GM21825 (cell line): ENCODE measurements around the gene NCOA1.
"Not testable (repeated sequence)": the region's sequence is repeated elsewhere in the genome, so short reads cannot be mapped to it uniquely, and the experiment has no call there.

Experiments
- ATAC-seq: cut with Tn5 transposase; IDR thresholded peaks from one replicate; pipeline ENCODE4 v1.9.1; 2021; ENCODE audit warnings: mild to moderate bottlenecking, moderate library complexity; ENCODE audit not compliant: unreplicated experiment

The NCOA1 gene

DNA sequence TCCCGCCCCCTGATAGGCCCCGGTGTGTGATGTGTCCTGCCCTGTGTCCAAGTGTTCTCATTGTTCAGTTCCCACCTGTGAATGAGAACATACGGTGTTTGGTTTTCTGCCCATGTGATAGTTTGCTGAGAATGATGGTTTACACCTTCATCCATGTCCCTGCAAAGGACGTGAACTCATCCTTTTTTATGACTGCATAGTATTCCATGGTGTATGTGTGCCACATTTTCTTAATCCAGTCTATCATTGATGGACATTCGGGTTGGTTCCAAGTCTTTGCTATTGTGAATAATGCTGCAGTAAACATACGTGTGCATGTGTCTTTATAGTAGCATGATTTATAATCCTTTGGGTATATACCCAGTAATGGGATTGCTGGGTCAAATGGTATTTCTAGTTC lies 40.6 kb downstream of the NCOA1 start:
- ATAC-seq, result not testable (repeated sequence)

DNA sequence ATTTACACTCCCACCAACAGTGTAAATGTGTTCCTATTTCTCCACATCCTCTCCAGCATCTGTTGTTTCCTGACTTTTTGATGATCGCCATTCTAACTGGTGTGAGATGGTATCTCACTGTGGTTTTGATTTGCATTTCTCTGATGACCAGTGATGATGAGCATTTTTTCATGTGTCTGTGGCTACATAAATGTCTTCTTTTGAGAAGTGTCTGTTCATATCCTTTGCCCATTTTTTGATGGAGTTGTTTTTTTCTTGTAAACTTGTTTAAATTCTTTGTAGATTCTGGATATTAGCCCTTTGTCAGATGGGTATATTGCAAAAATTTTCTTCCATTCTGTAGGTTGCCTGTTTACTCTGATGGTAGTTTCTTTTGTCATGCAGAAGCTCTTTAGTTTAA lies 41.0 kb downstream of the NCOA1 start:
- not testable (repeated sequence) for ATAC-seq

- not testable (repeated sequence) for ATAC-seq
Observed at GRCh38 chr2:24533574-24533973, 42.5 kb downstream of the NCOA1 start.

DNA sequence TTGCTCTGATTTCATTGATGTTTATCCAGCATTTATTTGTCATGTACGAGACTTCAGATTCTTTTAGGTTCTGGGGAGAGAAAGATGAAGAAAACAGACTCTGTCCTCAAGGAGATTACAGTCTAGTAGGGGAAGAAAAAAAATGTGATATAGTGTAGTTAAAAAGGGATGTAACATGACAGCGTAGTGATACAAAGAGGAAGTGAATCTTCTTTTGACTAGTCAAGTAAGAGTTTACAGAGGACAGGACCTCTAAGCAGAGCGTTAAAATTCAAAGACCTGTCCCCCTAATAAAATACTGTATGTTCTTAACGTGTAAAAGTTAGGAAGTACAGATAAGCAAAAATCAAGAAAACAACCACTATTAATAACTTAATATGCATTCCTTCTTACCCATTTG lies 47.7 kb downstream of the NCOA1 start:
- ATAC-seq, result no peak

GRCh38 chr2:24539258-24539657 lies 48.2 kb downstream of the NCOA1 start:
- ATAC-seq, result no peak

- ATAC-seq, result no peak
Observed at GRCh38 chr2:24540011-24540477, 49.0 kb downstream of the NCOA1 start.

DNA sequence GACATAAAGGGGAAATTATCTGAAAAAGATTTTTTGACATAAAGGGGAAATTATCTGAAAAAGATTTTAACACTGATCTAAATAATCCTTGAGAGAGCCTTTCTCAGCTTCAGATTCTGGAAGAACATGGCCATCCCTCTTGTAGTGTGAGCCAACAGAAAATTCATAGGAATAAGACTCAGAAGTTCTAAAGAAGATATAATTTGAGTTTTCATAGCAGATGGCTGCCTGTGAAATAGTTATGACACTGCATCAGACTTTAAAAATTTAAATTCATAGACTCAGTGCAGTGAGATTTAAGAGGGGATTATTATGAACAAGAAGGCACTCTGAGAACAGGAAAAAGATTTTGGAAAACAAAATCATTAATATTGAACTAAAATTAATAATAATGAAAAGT lies 50.6 kb downstream of the NCOA1 start:
- no peak for ATAC-seq

GRCh38 chr2:24542269-24542872 lies 51.3 kb downstream of the NCOA1 start:
- no peak for ATAC-seq

GRCh38 chr2:24543252-24543651 lies 52.2 kb downstream of the NCOA1 start:
- ATAC-seq, result no peak

DNA sequence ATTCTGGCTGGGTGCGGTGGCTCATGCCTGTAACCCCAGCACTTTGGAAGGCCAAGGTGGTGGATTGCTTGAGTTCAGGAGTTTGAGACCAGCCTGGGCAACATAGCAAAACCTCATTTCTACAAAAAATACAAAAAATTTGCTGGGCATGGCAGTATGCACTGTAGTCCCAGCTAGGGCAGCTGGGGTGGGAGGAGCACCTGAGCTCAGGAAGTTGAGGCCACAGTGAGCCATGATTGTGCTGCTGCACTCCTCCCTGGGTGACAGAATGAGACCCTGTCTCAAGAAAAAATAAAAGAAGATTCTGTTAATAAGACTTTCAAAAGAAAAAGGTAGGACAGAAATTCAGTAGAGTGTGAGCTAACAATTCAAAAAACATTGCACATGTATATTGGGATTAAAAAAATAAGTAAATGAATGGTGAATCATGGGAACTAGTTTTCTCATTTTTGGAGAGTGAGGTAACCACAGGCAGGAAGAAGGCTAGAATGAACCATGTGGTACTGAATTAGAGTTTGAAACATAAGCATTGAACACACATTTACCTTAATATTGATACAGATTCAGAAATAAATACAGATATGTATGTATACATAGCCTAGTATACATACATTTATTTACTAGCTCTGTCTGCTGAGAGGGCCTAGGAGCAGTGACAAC lies 53.5 kb downstream of the NCOA1 start:
- no peak for ATAC-seq

GRCh38 chr2:24546669-24547068 lies 55.6 kb downstream of the NCOA1 start:
- no peak for ATAC-seq

GRCh38 chr2:24548058-24548457 lies 57.0 kb downstream of the NCOA1 start:
- ATAC-seq, result no peak

- not testable (repeated sequence) for ATAC-seq
Observed at GRCh38 chr2:24550301-24550700, 59.2 kb downstream of the NCOA1 start.

DNA sequence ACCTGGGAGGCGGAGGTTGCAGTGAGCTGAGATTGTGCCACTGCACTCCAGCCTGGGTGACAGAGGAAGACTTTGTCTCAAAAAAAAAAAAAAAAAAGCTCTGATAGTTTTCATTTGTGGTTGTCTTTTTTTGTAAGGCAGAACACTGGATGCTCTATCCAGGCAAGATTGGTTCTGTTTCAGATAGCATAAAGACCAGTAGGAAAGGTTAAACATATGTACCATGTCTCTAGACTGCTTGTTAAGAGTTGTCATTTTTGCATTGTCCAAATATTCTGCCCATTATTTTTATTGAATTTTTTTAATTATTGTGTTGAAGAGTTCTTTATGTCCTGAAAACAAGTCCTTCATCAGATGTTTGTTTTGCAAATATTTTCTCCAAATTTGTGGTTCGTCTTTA lies 60.0 kb downstream of the NCOA1 start:
- no peak for ATAC-seq

DNA sequence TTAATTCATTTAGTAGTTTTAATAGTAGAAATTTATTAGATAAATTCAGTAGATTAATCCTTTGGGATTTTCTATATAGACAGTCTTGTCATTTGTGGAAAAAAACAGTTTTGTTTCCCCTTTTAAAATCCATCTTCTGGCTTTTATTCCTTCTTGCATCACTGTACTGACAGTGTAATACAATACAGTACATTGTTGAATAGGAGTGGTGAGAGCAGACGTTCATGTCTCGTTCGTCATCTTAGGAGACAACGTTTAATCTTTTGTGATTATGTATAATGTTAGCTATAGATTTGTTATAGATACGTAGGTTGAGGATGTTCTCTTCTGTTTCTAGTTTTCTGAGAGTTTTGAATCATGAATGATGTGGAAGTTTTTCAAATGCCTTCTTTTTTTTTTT lies 61.8 kb downstream of the NCOA1 start:
- ATAC-seq, result no peak

DNA sequence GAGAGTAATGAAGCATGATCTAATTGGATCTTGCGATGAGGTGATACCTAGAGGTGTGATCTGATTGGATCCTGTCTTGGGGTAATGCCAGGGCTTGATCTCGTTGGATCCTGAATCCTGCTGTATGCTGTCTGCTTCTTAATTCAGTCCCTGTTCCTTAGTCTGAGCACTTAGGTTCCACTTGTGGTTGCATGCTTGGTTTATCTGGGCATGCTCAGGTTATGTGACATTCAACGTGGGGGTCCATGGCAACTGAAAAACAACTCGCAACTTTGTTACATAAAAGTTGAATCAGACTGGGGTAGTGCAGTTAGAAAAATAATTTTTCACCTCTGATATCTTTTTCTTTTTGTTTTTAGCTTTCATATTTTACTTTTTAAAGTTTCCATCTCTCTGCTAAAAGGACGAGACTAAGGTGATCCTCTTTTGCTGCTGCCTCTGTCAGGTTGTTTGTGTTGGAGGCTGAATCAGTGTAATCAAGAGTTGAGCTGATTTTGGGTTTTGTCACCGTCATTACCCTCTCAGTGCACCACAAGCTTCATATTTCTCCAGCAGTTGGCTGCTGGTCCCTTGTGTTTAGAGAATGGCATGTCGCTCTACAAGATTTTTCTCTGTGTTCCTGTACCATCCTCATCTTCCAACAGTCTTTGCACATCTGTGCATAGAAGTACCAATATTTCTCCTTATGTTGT lies 67.9 kb downstream of the NCOA1 start:
- ATAC-seq, result no peak

DNA sequence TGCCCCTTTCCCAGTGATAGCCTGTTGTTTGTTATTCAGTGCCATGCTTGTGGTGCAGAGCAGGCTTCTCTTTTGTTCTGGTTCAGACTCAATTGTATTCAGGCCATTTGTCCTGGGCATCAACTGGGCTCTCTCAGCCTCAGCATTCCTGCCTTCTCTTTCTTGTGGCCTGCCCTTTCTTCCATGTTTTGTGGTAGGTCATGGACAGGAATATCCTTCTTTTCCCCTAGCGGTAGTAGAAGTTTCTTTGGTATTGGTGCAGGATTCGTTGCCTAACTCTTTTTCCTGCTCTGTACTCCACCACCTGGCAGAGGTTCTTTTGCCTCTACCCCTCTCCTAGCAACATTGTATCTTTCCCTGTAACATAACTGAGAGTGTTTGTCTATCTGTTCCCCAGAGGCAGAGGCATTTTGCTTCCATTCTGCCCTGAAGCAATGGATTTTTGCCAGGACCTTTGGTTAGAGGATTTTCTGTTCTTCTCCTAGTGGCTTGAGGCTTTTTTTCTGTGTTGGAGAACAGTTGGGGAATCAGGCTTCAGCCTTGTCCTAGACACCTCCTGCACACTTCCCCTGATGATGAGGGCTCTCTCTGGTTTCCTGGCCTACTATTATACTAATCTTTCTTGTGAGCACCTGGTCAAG lies 68.5 kb downstream of the NCOA1 start:
- no peak for ATAC-seq

GRCh38 chr2:24565537-24565936 lies 74.5 kb downstream of the NCOA1 start:
- ATAC-seq, result no peak

DNA sequence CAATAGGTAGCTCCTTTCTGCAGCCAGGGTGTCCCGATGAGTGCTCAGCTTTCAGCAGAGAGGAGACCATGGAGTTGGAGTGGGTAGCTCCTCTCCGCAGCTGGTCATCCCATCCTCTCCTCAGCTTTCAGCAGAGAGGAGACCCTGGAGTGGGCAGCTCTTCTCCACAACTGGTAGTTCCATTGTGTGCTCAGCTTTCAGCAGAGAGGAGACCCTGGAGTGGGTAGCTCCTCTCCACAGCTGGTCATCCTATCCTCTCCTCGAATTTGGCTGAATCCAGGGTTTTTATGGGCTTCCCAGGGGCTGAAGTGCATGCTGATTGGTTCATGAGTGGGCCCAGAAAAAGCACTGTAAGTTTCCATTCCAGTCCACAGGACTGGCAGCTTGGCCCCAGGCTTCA lies 75.2 kb downstream of the NCOA1 start:
- no peak for ATAC-seq

DNA sequence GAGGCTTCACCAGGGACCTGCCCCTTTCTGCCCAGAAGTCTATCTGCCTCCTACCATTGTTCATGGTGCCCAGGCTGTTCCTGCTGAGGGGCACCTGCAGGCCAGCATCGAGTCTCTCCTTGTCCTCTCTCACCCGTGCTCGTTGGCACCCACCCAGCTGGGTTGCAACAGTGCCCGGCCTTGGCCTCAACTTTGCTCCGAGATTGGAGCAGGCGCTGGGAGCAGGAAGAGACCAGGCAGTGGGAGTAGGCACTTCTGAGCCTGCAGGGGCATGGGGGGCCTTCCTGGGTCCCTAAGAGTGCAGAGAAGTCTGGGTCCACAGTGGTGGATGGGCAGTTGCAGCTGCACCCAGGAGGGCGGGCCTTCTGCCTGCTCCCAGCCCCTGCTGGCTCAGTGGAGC lies 75.6 kb downstream of the NCOA1 start:
- no peak for ATAC-seq

GRCh38 chr2:24568551-24568950 lies 77.5 kb downstream of the NCOA1 start:
- no peak for ATAC-seq

DNA sequence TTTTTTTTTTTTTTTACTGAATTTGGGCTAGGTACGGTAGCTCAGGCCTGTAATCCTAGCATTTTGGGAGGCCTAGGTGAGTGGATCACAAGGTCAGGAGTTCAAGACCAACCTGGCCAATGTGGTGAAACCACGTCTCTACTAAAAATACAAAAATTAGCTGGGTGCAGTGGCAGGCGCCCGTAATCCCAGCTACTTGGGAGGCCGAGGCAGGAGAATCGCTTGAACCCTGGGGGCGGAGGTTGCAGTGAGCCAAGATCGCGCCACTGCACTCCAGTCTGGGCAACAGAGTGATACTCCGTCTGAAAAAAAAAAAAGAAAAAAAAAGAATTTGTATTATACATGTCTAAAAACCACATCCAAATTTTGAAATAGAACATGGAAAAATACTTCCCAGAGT lies 78.5 kb downstream of the NCOA1 start:
- not testable (repeated sequence) for ATAC-seq
